IMR-90 (cell line): Measurements from ENCODE around the gene PLD1. TPM values are rescaled to one million over a fixed set of nuclear protein-coding genes. Genes with fewer than 3 reads are reported as not detected.

Experiments
- ATAC-seq: fragments of 200-7000 bp; cut with Tn5 transposase; 2 replicates; pipeline ENCODE4 v1.9.1; 2020; ENCODE audit warnings: low read depth, mild to moderate bottlenecking, moderate library complexity
- BruUV-seq: library from RNA; stranded (reverse); fragments of 400-500 nt; replicated peaks from 2 replicates; lab custom pipeline; 2021; lab: Mats Ljungman, UMichigan
- CTCF ChIA-PET: fragments of 300-600 bp; formaldehyde crosslinking; extraction: SDS; loops from one replicate; lab custom pipeline; 2021; ENCODE audit warnings: antibody characterized with exemption; lab: Yijun Ruan, JAX
- POLR2A ChIA-PET: fragments of 300-600 bp; sonication (Branson Sonifier 250); formaldehyde crosslinking; loops from one replicate; lab custom pipeline; 2022; ENCODE audit warnings: antibody characterized with exemption; ENCODE audit not compliant: unreplicated experiment; lab: Charles Lee
- DNase-seq: peaks from one replicate; pipeline ENCODE4 v3.0.0; 2013
- H2AFZ ChIP-seq: replicated peaks from 2 replicates; pipeline ENCODE3; 2013; ENCODE audit warnings: low read length, mild to moderate bottlenecking; ENCODE audit not compliant: poor library complexity
- H2AK5ac ChIP-seq: 2 replicates; pipeline ENCODE4 v1.6.1; 2013; ENCODE audit warnings: low read depth, low read length, inconsistent platforms
- H2AK9ac ChIP-seq: replicated peaks from 2 replicates; pipeline ENCODE3; 2013; ENCODE audit warnings: mild to moderate bottlenecking, low read depth, low read length, moderate library complexity; ENCODE audit not compliant: poor library complexity
- H2BK120ac ChIP-seq: 2 replicates; pipeline ENCODE4 v1.6.1; 2013; ENCODE audit warnings: low read depth, low read length, inconsistent platforms
- H2BK15ac ChIP-seq: 3 replicates; pipeline ENCODE4 v1.6.1; 2013; ENCODE audit warnings: low read depth, low read length, inconsistent platforms
- H2BK20ac ChIP-seq: 2 replicates; pipeline ENCODE4 v1.6.1; 2013; ENCODE audit warnings: low read depth, mild to moderate bottlenecking, inconsistent platforms, low read length, moderate library complexity
- H2BK5ac ChIP-seq: 2 replicates; pipeline ENCODE4 v1.6.1; 2013; ENCODE audit warnings: mild to moderate bottlenecking, low read depth, low read length, inconsistent platforms; ENCODE audit not compliant: poor library complexity, severe bottlenecking
- H3K14ac ChIP-seq: replicated peaks from 2 replicates; pipeline ENCODE4 v1.6.1; 2013; ENCODE audit warnings: low read depth, low read length, inconsistent platforms
- H3K18ac ChIP-seq: 2 replicates; pipeline ENCODE4 v1.6.1; 2013; ENCODE audit warnings: low read depth, low read length, control low read depth
- H3K23ac ChIP-seq: 2 replicates; pipeline ENCODE4 v1.6.1; 2013; ENCODE audit warnings: low read depth, low read length, inconsistent platforms
- H3K27ac ChIP-seq: 2 replicates; pipeline ENCODE4 v1.5.1; 2013; ENCODE audit warnings: mild to moderate bottlenecking, control low read depth, low read length; ENCODE audit not compliant: insufficient read depth
- H3K27me3 ChIP-seq: 2 replicates; pipeline ENCODE4 v1.6.1; 2013; ENCODE audit warnings: low read length; ENCODE audit not compliant: control insufficient read depth, insufficient read depth
- H3K36me3 ChIP-seq: 2 replicates; pipeline ENCODE4 v1.6.1; 2013; ENCODE audit warnings: low read length, mixed read lengths; ENCODE audit not compliant: control insufficient read depth, insufficient read depth
- H3K4ac ChIP-seq: 2 replicates; pipeline ENCODE4 v1.6.1; 2013; ENCODE audit warnings: low read depth, low read length, inconsistent platforms
- H3K4me1 ChIP-seq: 2 replicates; pipeline ENCODE4 v1.6.1; 2013; ENCODE audit warnings: low read length, mixed read lengths; ENCODE audit not compliant: control insufficient read depth, insufficient read depth
- H3K4me2 ChIP-seq: 2 replicates; pipeline ENCODE4 v1.6.1; 2013; ENCODE audit warnings: low read depth, mild to moderate bottlenecking, control low read depth, low read length, moderate library complexity
- H3K4me3 ChIP-seq: 2 replicates; pipeline ENCODE4 v1.5.1; 2013; ENCODE audit warnings: low read depth, mild to moderate bottlenecking, control low read depth, low read length, moderate library complexity; ENCODE audit not compliant: insufficient read depth
- H3K56ac ChIP-seq: 2 replicates; pipeline ENCODE4 v1.6.1; 2013; ENCODE audit warnings: low read length, inconsistent platforms; ENCODE audit not compliant: insufficient read depth; ENCODE audit errors: extremely low read depth
- H3K79me1 ChIP-seq, 2 experiments: 2 replicates each; pipeline ENCODE4 v1.6.1; 2013; ENCODE audit warnings: low read length in 2 of 2, inconsistent platforms in 1 of 2, low read depth in 1 of 2
- H3K9ac ChIP-seq: 2 replicates; pipeline ENCODE4 v1.6.1; 2013; ENCODE audit warnings: low read depth, low read length, control low read depth
- H3K9me1 ChIP-seq: 2 replicates; pipeline ENCODE4 v1.6.1; 2013; ENCODE audit warnings: low read length, inconsistent platforms; ENCODE audit not compliant: insufficient read depth
- H3K9me3 ChIP-seq: 2 replicates; pipeline ENCODE4 v1.6.1; 2013; ENCODE audit warnings: low read length; ENCODE audit not compliant: control insufficient read depth, insufficient read depth
- H4K20me1 ChIP-seq: 2 replicates; pipeline ENCODE4 v1.6.1; 2013; ENCODE audit warnings: low read length, inconsistent platforms; ENCODE audit not compliant: insufficient read depth
- H4K5ac ChIP-seq: 2 replicates; pipeline ENCODE4 v1.6.1; 2013; ENCODE audit warnings: mild to moderate bottlenecking, low read depth, low read length, control low read depth
- H4K8ac ChIP-seq, 2 experiments: 2 replicates each; pipeline ENCODE4 v1.6.1; 2013; ENCODE audit warnings: low read depth in 2 of 2, low read length in 2 of 2, control low read depth in 1 of 2, inconsistent platforms in 1 of 2
- H4K91ac ChIP-seq: 2 replicates; pipeline ENCODE4 v1.6.1; 2013; ENCODE audit warnings: low read depth, low read length, inconsistent platforms; ENCODE audit not compliant: insufficient read depth
- BHLHE40 ChIP-seq: fragments of 150-350 bp; IDR thresholded peaks from 2 replicates; pipeline ENCODE4 v1.6.1; 2016; ENCODE audit warnings: mild to moderate bottlenecking, low read depth, low read length
- ELK1 ChIP-seq: fragments of 150-350 bp; IDR thresholded peaks from 2 replicates; pipeline ENCODE4 v1.6.1; 2016; ENCODE audit warnings: low read depth, mild to moderate bottlenecking, low read length, moderate library complexity, borderline replicate concordance
- MXI1 ChIP-seq: IDR thresholded peaks from 2 replicates; pipeline ENCODE4 v1.6.1; 2012; ENCODE audit warnings: low read depth, mild to moderate bottlenecking, low read length, moderate library complexity, borderline replicate concordance
- RCOR1 ChIP-seq: IDR thresholded peaks from 2 replicates; pipeline ENCODE4 v1.6.1; 2012; ENCODE audit warnings: mild to moderate bottlenecking, low read length, improper control_type of control experiment; ENCODE audit not compliant: insufficient replicate concordance
- RFX5 ChIP-seq: IDR thresholded peaks from 2 replicates; pipeline ENCODE4 v1.8.0; 2012; ENCODE audit warnings: low read depth, mild to moderate bottlenecking, low read length, moderate library complexity
- dilution Hi-C: fragments of 300-500 bp; cut with HindIII; formaldehyde crosslinking; loops from one replicate; pipeline ENCODE4 v1.14.3; 2018; ENCODE audit warnings: low sequenced_read_pairs; ENCODE audit not compliant: unreplicated experiment
- in situ Hi-C: fragments of 300-500 bp; cut with MboI; formaldehyde crosslinking; loops from 3 replicates; pipeline ENCODE4 v1.14.3; 2019; ENCODE audit warnings: low sequenced_read_pairs, inconsistent platforms, mixed read lengths
- intact Hi-C: fragments of 100-400 bp; cut with micrococcal nuclease; formaldehyde crosslinking; loops from 2 replicates; pipeline ENCODE4 v1.10.0; 2022
- polyA plus RNA-seq, 3 experiments: library from polyadenylated mRNA; depleted of rRNA; stranded (reverse); fragments of >200 nt; gene quantifications; 2 replicates each; pipeline ENCODE4 v1.2.3, GENCODE V29; 2012; ENCODE audit warnings: low replicate concordance in 1 of 3
- total RNA-seq: library from RNA; depleted of rRNA; stranded (reverse); fragments of >200 nt; gene quantifications from 2 replicates; pipeline ENCODE4 v1.2.3, GENCODE V29; 2012
- TF ChIP-seq, protein P1 (sequence below): conservative IDR thresholded peaks from 2 replicates; pipeline ENCODE4 v1.5.1; 2012; ENCODE audit warnings: mild to moderate bottlenecking, low read depth, low read length, improper control_type of control experiment

The PLD1 gene
- total and polyA plus RNA-seq, 2 of the 4 experiments (the other 2 are of a cell fraction), result 3.3 to 9.7 TPM

DNA sequence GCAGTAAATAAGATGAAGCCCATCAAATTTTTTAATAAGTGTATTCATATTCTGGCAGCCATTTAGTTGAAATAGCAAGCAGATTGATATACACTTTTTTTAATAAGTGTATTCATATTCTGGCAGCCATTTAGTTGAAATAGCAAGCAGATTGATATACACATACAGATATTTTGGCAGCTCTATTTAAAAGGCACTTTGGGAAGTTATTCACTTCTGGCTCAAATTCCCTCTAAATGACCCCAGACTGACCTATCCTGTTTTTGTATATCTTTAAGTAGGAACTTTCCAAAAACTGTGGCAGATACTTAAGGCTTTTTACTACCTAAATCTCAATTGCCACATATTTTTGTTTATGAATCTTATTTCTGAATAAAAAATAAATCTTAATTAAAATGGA, 122.3 kb downstream of the PLD1 start:
- Histone ChIP-seq H3K9me3 (no peaks in the 10 kb centered on the region), H2BK20ac (no peak overlapping the region), H3K79me1 (no peaks in the 10 kb centered on the region), H3K4me3 (no peak overlapping the region), H3K36me3 (peaks cover 3% of the 10 kb centered on the region; the same call in 1 of the 2 replicates), H2AK9ac (no peak overlapping the region), H4K5ac (no peak overlapping the region), H2AK5ac (no peak overlapping the region), H3K4ac (no peak overlapping the region), H3K9ac (no peak overlapping the region), H3K56ac (no peak overlapping the region), H3K18ac (no peak overlapping the region), H3K4me2 (no peak overlapping the region), H3K27ac (no peak overlapping the region), H4K91ac (no peak overlapping the region), H2BK15ac (no peak overlapping the region), H3K27me3 (no peaks in the 10 kb centered on the region), H2BK5ac (no peak overlapping the region), H4K8ac (no peak overlapping the region), H3K23ac (no peak overlapping the region), H3K14ac (no peak overlapping the region), H3K9me1 (no peaks in the 10 kb centered on the region), H3K4me1 (no peaks in the 10 kb centered on the region; the same call in 1 of the 2 replicates), H4K20me1 (no peaks in the 10 kb centered on the region), H2AFZ (no peak overlapping the region), H2BK120ac (no peak overlapping the region)
- TF ChIP-seq ELK1 (no peak), MXI1 (no peak), RCOR1 (no peak), BHLHE40 (no peak), RFX5 (no peak)
- TF ChIP-seq, protein P1, sequence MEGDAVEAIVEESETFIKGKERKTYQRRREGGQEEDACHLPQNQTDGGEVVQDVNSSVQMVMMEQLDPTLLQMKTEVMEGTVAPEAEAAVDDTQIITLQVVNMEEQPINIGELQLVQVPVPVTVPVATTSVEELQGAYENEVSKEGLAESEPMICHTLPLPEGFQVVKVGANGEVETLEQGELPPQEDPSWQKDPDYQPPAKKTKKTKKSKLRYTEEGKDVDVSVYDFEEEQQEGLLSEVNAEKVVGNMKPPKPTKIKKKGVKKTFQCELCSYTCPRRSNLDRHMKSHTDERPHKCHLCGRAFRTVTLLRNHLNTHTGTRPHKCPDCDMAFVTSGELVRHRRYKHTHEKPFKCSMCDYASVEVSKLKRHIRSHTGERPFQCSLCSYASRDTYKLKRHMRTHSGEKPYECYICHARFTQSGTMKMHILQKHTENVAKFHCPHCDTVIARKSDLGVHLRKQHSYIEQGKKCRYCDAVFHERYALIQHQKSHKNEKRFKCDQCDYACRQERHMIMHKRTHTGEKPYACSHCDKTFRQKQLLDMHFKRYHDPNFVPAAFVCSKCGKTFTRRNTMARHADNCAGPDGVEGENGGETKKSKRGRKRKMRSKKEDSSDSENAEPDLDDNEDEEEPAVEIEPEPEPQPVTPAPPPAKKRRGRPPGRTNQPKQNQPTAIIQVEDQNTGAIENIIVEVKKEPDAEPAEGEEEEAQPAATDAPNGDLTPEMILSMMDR, result no peak
- dilution Hi-C loops (no loop called here), intact Hi-C loops (no loop called here), in situ Hi-C loops (no loop called here)
- ATAC-seq (no peak), DNase-seq (no peak)
- BruUV-seq, result no TSS peak
- POLR2A ChIA-PET, result no interaction called here
- CTCF ChIA-PET, result no interaction called here
